Loucy (cell line): Measurements from ENCODE around the gene AMBRA1.

Source experiments
- H2AFZ ChIP-seq: fragments of 200-600 bp; sonication (generic); 2 replicates; pipeline ENCODE4 v1.6.0; 2016; ENCODE audit warnings: antibody characterized with exemption, mild to moderate bottlenecking, low read length, moderate library complexity
- H3F3A ChIP-seq: fragments of 200-600 bp; 2 replicates; pipeline ENCODE4 v1.6.0; 2016; ENCODE audit warnings: antibody characterized with exemption, low read depth, mild to moderate bottlenecking
- H3K27me3 ChIP-seq: fragments of 200-600 bp; sonication (generic); 2 replicates; pipeline ENCODE4 v1.6.1; 2014; ENCODE audit warnings: low read length, mild to moderate bottlenecking; ENCODE audit not compliant: insufficient read depth, poor library complexity, severe bottlenecking
- H3K36me3 ChIP-seq: fragments of 200-600 bp; sonication (generic); 2 replicates; pipeline ENCODE4 v1.6.1; 2016; ENCODE audit warnings: low read length; ENCODE audit not compliant: insufficient read depth
- H3K4me1 ChIP-seq: fragments of 200-600 bp; sonication (generic); 2 replicates; pipeline ENCODE4 v1.5.1; 2014; ENCODE audit warnings: low read length, mild to moderate bottlenecking; ENCODE audit not compliant: insufficient read depth, poor library complexity, severe bottlenecking
- H3K4me2 ChIP-seq: fragments of 200-600 bp; sonication (generic); 2 replicates; pipeline ENCODE4 v1.6.0; 2014; ENCODE audit warnings: antibody characterized with exemption, low read length, low read depth, mild to moderate bottlenecking; ENCODE audit not compliant: poor library complexity, severe bottlenecking
- H3K4me3 ChIP-seq: fragments of 200-600 bp; sonication (generic); 2 replicates; pipeline ENCODE4 v1.5.1; 2014; ENCODE audit warnings: low read length, mild to moderate bottlenecking, mixed read lengths; ENCODE audit not compliant: poor library complexity, severe bottlenecking
- H3K79me2 ChIP-seq: fragments of 200-600 bp; sonication (generic); 2 replicates; pipeline ENCODE4 v1.6.1; 2014; ENCODE audit warnings: low read length; ENCODE audit not compliant: insufficient read depth
- H3K9ac ChIP-seq: fragments of 200-600 bp; sonication (generic); 2 replicates; pipeline ENCODE4 v1.6.0; 2014; ENCODE audit warnings: mild to moderate bottlenecking, low read depth, low read length, moderate library complexity; ENCODE audit not compliant: poor library complexity, severe bottlenecking
- H3K9me2 ChIP-seq: fragments of 200-600 bp; sonication (generic); replicated peaks from 2 replicates; pipeline ENCODE4 v1.6.1; 2016; ENCODE audit warnings: low read depth, low read length, mixed read lengths
- H3K9me3 ChIP-seq: fragments of 200-600 bp; sonication (generic); 2 replicates; pipeline ENCODE4 v1.6.1; 2014; ENCODE audit warnings: mild to moderate bottlenecking, antibody characterized with exemption, low read length, low read depth; ENCODE audit not compliant: insufficient read depth
- H4K20me1 ChIP-seq: fragments of 200-600 bp; sonication (generic); 2 replicates; pipeline ENCODE4 v1.6.0; 2014; ENCODE audit warnings: antibody characterized with exemption, low read length, mild to moderate bottlenecking; ENCODE audit not compliant: insufficient read depth, poor library complexity, severe bottlenecking
- CTCF ChIP-seq: fragments of 200-600 bp; sonication (generic); conservative IDR thresholded peaks from 2 replicates; pipeline ENCODE4 v1.5.1; 2014; ENCODE audit warnings: mild to moderate bottlenecking, antibody characterized with exemption, low read length
- EZH2phosphoT487 ChIP-seq: fragments of 200-600 bp; IDR thresholded peaks from 2 replicates; pipeline ENCODE4 v1.6.1; 2018; ENCODE audit warnings: antibody characterized with exemption, mild to moderate bottlenecking, moderate library complexity, borderline replicate concordance

AMBRA1 gene

GRCh38 chr11:46551261-46551660 is 42.6 kb downstream of the AMBRA1 start:
- Histone ChIP-seq H3K4me2 (no peak overlapping the region), H3K27me3 (no peaks in the 10 kb centered on the region), H3K79me2 (peaks cover 82% of the 10 kb centered on the region), H3K9me3 (no peaks in the 10 kb centered on the region), H3K4me1 (peaks cover 25% of the 10 kb centered on the region), H3K36me3 (peaks cover 16% of the 10 kb centered on the region), H3K4me3 (no peak overlapping the region), H4K20me1 (peaks cover 26% of the 10 kb centered on the region), H3K9me2 (no peaks in the 10 kb centered on the region), H2AFZ (no peak overlapping the region), H3F3A (no peaks in the 10 kb centered on the region), H3K9ac (no peak overlapping the region)
- TF ChIP-seq CTCF (no peak), EZH2phosphoT487 (no peak)

GRCh38 chr11:46547579-46547978 is 46.2 kb downstream of the AMBRA1 start:
- H3K9me3 ChIP-seq, result no peaks in the 10 kb centered on the region
- peaks cover 45% of the 10 kb centered on the region for H3K79me2 ChIP-seq
- H3K9me2 ChIP-seq, result no peaks in the 10 kb centered on the region
- H3K36me3 ChIP-seq, result peaks cover 50% of the 10 kb centered on the region
- H4K20me1 ChIP-seq, result peaks cover 7% of the 10 kb centered on the region
- no peak overlapping the region for H3K4me3 ChIP-seq
- no peak overlapping the region for H2AFZ ChIP-seq
- no peak overlapping the region for H3K9ac ChIP-seq
- no peaks in the 10 kb centered on the region for H3K27me3 ChIP-seq
- no peak overlapping the region for H3K4me2 ChIP-seq
- no peaks in the 10 kb centered on the region for H3K4me1 ChIP-seq
- no peak for TF ChIP-seq EZH2phosphoT487
- no peak for TF ChIP-seq CTCF
- H3F3A ChIP-seq, result no peaks in the 10 kb centered on the region

- Histone ChIP-seq H3K9ac (no peak overlapping the region), H2AFZ (no peak overlapping the region), H3K9me3 (no peaks in the 10 kb centered on the region), H3K27me3 (no peaks in the 10 kb centered on the region), H3K36me3 (peaks cover 76% of the 10 kb centered on the region), H3F3A (no peaks in the 10 kb centered on the region), H3K4me2 (no peak overlapping the region), H3K4me3 (no peak overlapping the region), H3K79me2 (peaks cover 10% of the 10 kb centered on the region), H3K4me1 (no peaks in the 10 kb centered on the region), H4K20me1 (no peaks in the 10 kb centered on the region), H3K9me2 (no peaks in the 10 kb centered on the region)
- TF ChIP-seq CTCF (no peak), EZH2phosphoT487 (no peak)
Observed at GRCh38 chr11:46543564-46543963, 50.3 kb downstream of the AMBRA1 start.
